H9 (cell line): Measurements from ENCODE around the gene ABTB1. TPM values are rescaled to one million over a fixed set of nuclear protein-coding genes. Genes with fewer than 3 reads are reported as not detected.

Experiments
- DNase-seq: peaks from one replicate; pipeline ENCODE4 v3.0.0-alpha.2; 2017
- H2AFZ ChIP-seq: one replicate; pipeline ENCODE4 v1.6.1; 2013; ENCODE audit warnings: mild to moderate bottlenecking, low read length, control low read depth, moderate library complexity
- H2AK5ac ChIP-seq: 2 replicates; pipeline ENCODE4 v1.6.1; 2013; ENCODE audit warnings: low read length, control low read depth, mixed read lengths; ENCODE audit not compliant: insufficient read length
- H2BK120ac ChIP-seq: one replicate; pipeline ENCODE4 v1.6.1; 2013; ENCODE audit warnings: low read depth, mild to moderate bottlenecking, low read length, control low read depth, inconsistent platforms; ENCODE audit not compliant: poor library complexity, severe bottlenecking
- H2BK12ac ChIP-seq: 2 replicates; pipeline ENCODE4 v1.6.1; 2013; ENCODE audit warnings: low read length, control low read depth, mixed read lengths, low read depth; ENCODE audit not compliant: insufficient read length
- H2BK15ac ChIP-seq: 2 replicates; pipeline ENCODE4 v1.6.1; 2013; ENCODE audit warnings: low read depth, low read length, control low read depth
- H2BK20ac ChIP-seq: one replicate; pipeline ENCODE4 v1.6.1; 2013; ENCODE audit warnings: low read depth, mild to moderate bottlenecking, low read length, control low read depth, inconsistent platforms; ENCODE audit not compliant: poor library complexity, severe bottlenecking
- H2BK5ac ChIP-seq: 2 replicates; pipeline ENCODE4 v1.6.1; 2013; ENCODE audit warnings: low read length, control low read depth, mixed read lengths; ENCODE audit not compliant: insufficient read length
- H3K14ac ChIP-seq: 2 replicates; pipeline ENCODE4 v1.6.1; 2013; ENCODE audit warnings: low read length, control low read depth; ENCODE audit not compliant: insufficient read depth
- H3K18ac ChIP-seq: 2 replicates; pipeline ENCODE4 v1.6.1; 2013; ENCODE audit warnings: low read depth, mild to moderate bottlenecking, mixed read lengths, low read length, control low read depth; ENCODE audit not compliant: insufficient read length
- H3K23ac ChIP-seq: 2 replicates; pipeline ENCODE4 v1.6.1; 2013; ENCODE audit warnings: low read length, control low read depth, mixed read lengths, low read depth; ENCODE audit not compliant: insufficient read length
- H3K23me2 ChIP-seq: 2 replicates; pipeline ENCODE4 v1.6.1; 2013; ENCODE audit warnings: low read depth, mild to moderate bottlenecking, mixed read lengths, low read length, control low read depth; ENCODE audit not compliant: insufficient read length, poor library complexity, severe bottlenecking
- H3K27ac ChIP-seq: 2 replicates; pipeline ENCODE4 v1.5.1; 2013; ENCODE audit warnings: low read length, control low read depth, mixed read lengths, low read depth; ENCODE audit not compliant: insufficient read length
- H3K27me3 ChIP-seq: 2 replicates; pipeline ENCODE4 v1.6.1; 2013; ENCODE audit warnings: low read length, control low read depth, inconsistent platforms; ENCODE audit not compliant: insufficient read depth
- H3K4ac ChIP-seq: 2 replicates; pipeline ENCODE4 v1.6.1; 2013; ENCODE audit warnings: low read depth, mild to moderate bottlenecking, control low read depth, inconsistent platforms, low read length, moderate library complexity
- H3K4me1 ChIP-seq: 2 replicates; pipeline ENCODE4 v1.6.1; 2013; ENCODE audit warnings: low read length, control low read depth, inconsistent platforms; ENCODE audit not compliant: insufficient read depth
- H3K4me2 ChIP-seq: 2 replicates; pipeline ENCODE4 v1.6.1; 2013; ENCODE audit warnings: low read length, control low read depth, mixed read lengths; ENCODE audit not compliant: insufficient read length, insufficient read depth
- H3K56ac ChIP-seq: 2 replicates; pipeline ENCODE4 v1.6.1; 2013; ENCODE audit warnings: low read depth, mild to moderate bottlenecking, mixed read lengths, low read length, control low read depth; ENCODE audit not compliant: insufficient read length
- H3K79me1 ChIP-seq: 2 replicates; pipeline ENCODE4 v1.6.1; 2013; ENCODE audit warnings: low read depth, mild to moderate bottlenecking, moderate library complexity, low read length, control low read depth, inconsistent platforms; ENCODE audit not compliant: insufficient read depth, poor library complexity, severe bottlenecking
- H3K79me2 ChIP-seq: 2 replicates; pipeline ENCODE4 v1.6.1; 2013; ENCODE audit warnings: low read length, control low read depth, inconsistent platforms; ENCODE audit not compliant: insufficient read depth
- H3K9ac ChIP-seq: 2 replicates; pipeline ENCODE4 v1.6.1; 2013; ENCODE audit warnings: low read length, control low read depth, mixed read lengths; ENCODE audit not compliant: insufficient read length; ENCODE audit errors: extremely low read depth
- H3K9me3 ChIP-seq: one replicate; pipeline ENCODE4 v1.6.1; 2013; ENCODE audit warnings: low read depth, low read length, inconsistent platforms; ENCODE audit not compliant: control insufficient read depth
- H3T11ph ChIP-seq: one replicate; pipeline ENCODE4 v1.6.1; 2013; ENCODE audit warnings: mild to moderate bottlenecking, low read length, control low read depth, inconsistent platforms
- H4K20me1 ChIP-seq: one replicate; pipeline ENCODE4 v1.6.1; 2013; ENCODE audit not compliant: control insufficient read depth, insufficient read length, insufficient read depth
- H4K5ac ChIP-seq: 2 replicates; pipeline ENCODE4 v1.6.1; 2013; ENCODE audit warnings: low read depth, mild to moderate bottlenecking, mixed read lengths, low read length, control low read depth; ENCODE audit not compliant: insufficient read length
- H4K8ac ChIP-seq: replicated peaks from 2 replicates; pipeline ENCODE4 v1.6.1; 2013; ENCODE audit warnings: low read length, control low read depth, mixed read lengths, low read depth; ENCODE audit not compliant: insufficient read length
- H4K91ac ChIP-seq: 2 replicates; pipeline ENCODE4 v1.6.1; 2013; ENCODE audit warnings: low read depth, mild to moderate bottlenecking, moderate library complexity, mixed read lengths, low read length, control low read depth; ENCODE audit not compliant: insufficient read length
- H3K27ac Mint-ChIP-seq, 3 experiments: 2 replicates in 2 of 3; 3 replicates in 1 of 3; pipeline ENCODE4 v1.8.0; 2020 to 2021; ENCODE audit warnings: mixed read lengths in 3 of 3, mild to moderate bottlenecking in 1 of 3, moderate library complexity in 1 of 3
- H3K27me3 Mint-ChIP-seq: 2 replicates; pipeline ENCODE4 v1.8.0; 2021; ENCODE audit warnings: low read depth, mild to moderate bottlenecking, moderate library complexity, mixed read lengths
- H3K36me3 Mint-ChIP-seq, 3 experiments: 2 replicates in 2 of 3; 3 replicates in 1 of 3; pipeline ENCODE4 v1.8.0; 2020 to 2021; ENCODE audit warnings: low read depth in 3 of 3, mixed read lengths in 3 of 3; ENCODE audit not compliant: insufficient read depth in 1 of 3
- H3K4me1 Mint-ChIP-seq, 2 experiments: 2 replicates each; pipeline ENCODE4 v1.8.0; 2020; ENCODE audit warnings: mixed read lengths in 2 of 2
- H3K4me3 Mint-ChIP-seq, 2 experiments: 2 replicates in 1 of 2; 3 replicates in 1 of 2; pipeline ENCODE4 v1.8.0; 2020 to 2021; ENCODE audit warnings: mild to moderate bottlenecking in 2 of 2, mixed read lengths in 2 of 2, moderate library complexity in 1 of 2
- H3K9me3 Mint-ChIP-seq, 2 experiments: 2 replicates in 1 of 2; 3 replicates in 1 of 2; pipeline ENCODE4 v1.8.0; 2020; ENCODE audit warnings: mild to moderate bottlenecking in 2 of 2, mixed read lengths in 2 of 2, moderate library complexity in 1 of 2
- CTCF ChIP-seq: fragments of 200-600 bp; sonication (generic); conservative IDR thresholded peaks from 3 replicates; pipeline ENCODE4 v1.8.0; 2021; ENCODE audit warnings: antibody characterized with exemption, mild to moderate bottlenecking
- WGBS: extraction: QIAGEN DNeasy Blood & Tissue Kit; methylation state at CpG from one replicate; pipeline ENCODE4 v1.1.7; 2013; ENCODE audit warnings: missing lambda C conversion rate, low lambda C conversion rate, mixed read lengths; ENCODE audit not compliant: insufficient read length; ENCODE audit errors: extremely low coverage; 5-methylcytosine and 5-hydroxymethylcytosine counted together
- total RNA-seq: library from RNA; stranded (reverse); gene quantifications from 2 replicates; pipeline ENCODE4 v1.2.1, GENCODE V29; 2021

ABTB1 gene
- total RNA-seq, 1 experiment from 2014 or later, result 6.2 TPM

GRCh38 chr3:127674790-127675189 lies 2.0 kb downstream of the ABTB1 start:
- Histone ChIP-seq H3K4ac (no peak overlapping the region), H3K79me2 (no peaks in the 10 kb centered on the region), H3K9me3 (no peaks in the 10 kb centered on the region), H3K14ac (no peak overlapping the region), H3K4me1 (no peaks in the 10 kb centered on the region), H2BK120ac (no peak overlapping the region), H3K79me1 (no peaks in the 10 kb centered on the region), H3K18ac (no peak overlapping the region), H3K23me2 (peaks cover 10% of the 10 kb centered on the region), H3T11ph (no peak overlapping the region), H3K4me2 (no peak overlapping the region), H3K27ac (no peak overlapping the region), H2BK15ac (no peak overlapping the region), H2BK5ac (no peak overlapping the region), H2BK12ac (no peak overlapping the region), H2AFZ (no peak overlapping the region), H4K91ac (no peak overlapping the region), H2AK5ac (no peak overlapping the region), H3K9ac (no peak overlapping the region), H4K8ac (no peak overlapping the region), H3K27me3 (no peaks in the 10 kb centered on the region), H2BK20ac (no peak overlapping the region), H3K23ac (no peak overlapping the region), H4K5ac (no peak overlapping the region), H3K56ac (no peak overlapping the region), H4K20me1 (no peaks in the 10 kb centered on the region)
- no peak for DNase-seq
- Mint-ChIP-seq H3K4me3 (peak overlapping the region in 1 of 2 experiments; percentile 27; a peak in 2 of 5 replicates), H3K36me3 (no peaks in the 10 kb centered on the region; a peak in 1 of 7 replicates), H3K4me1 (peaks cover 10 to 12% of the 10 kb centered on the region in 2 experiments), H3K9me3 (no peaks in the 10 kb centered on the region), H3K27ac (peak overlapping the region in 1 of 3 experiments; percentile 52; a peak in 1 of 7 replicates), H3K27me3 (peaks cover 7% of the 10 kb centered on the region)
- TF ChIP-seq CTCF, result no peak
- no CpG with 5 or more reads among the region's 8 CpGs for WGBS
